ENCODE measurements around the gene NIP7.
"Not testable (repeated sequence)": the region's sequence is repeated elsewhere in the genome, so short reads cannot be mapped to it uniquely, and the experiment has no call there.

NIP7 gene

DNA sequence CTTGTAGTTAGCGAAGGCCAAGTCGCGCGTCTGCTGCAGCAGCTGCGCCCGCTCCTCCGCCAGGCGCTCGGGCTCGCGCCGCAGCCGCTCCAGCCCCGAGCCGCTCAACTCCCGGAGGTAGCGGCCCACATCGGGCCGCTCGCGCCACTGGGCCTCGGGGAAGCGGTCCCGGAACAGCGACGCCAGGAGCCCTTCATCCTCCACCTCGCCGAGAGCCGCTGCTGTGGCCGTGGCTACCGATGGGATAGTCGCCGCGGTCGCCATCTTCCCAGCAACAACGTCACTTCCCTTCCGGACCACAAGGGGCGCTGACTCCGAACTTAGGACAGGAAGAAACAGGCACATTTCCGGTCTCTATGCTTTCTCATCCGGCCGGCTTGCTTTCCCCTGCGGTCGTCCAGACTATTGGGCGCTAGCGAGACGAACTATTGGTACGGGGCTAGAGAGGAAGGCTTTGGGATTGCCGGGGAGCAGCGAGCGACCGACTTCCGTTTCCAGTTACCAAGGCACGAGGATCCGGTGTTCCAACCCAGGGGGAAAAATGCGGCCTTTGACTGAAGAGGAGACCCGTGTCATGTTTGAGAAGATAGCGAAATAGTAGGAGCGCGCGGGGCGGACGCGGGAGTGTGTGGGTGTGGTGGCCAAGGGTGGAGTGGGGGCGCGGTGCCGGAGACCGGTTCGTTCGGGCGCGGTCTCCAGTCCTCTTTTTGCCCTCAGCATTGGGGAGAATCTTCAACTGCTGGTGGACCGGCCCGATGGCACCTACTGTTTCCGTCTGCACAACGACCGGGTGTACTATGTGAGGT lies at the start of gene NIP7, which contains the start of gene COG8:
TSS of gene NIP7 (plus strand) at position 484 of the 806 bp plus-strand sequence. CDS start at position 542, 58 bp downstream.
TSS of gene COG8 (minus strand) at position 276 of the 806 bp plus-strand sequence. CDS start at position 264, 12 bp downstream.
- Mint-ChIP-seq H3K4me3 (peak within 1 kb of the TSS; percentile 98), H3K36me3 (ENCODE audit: low read depth) (peaks cover 66% of the 10 kb centered on the region), H3K4me1 (ENCODE audit: low read depth) (peaks cover 47% of the 10 kb centered on the region)

DNA sequence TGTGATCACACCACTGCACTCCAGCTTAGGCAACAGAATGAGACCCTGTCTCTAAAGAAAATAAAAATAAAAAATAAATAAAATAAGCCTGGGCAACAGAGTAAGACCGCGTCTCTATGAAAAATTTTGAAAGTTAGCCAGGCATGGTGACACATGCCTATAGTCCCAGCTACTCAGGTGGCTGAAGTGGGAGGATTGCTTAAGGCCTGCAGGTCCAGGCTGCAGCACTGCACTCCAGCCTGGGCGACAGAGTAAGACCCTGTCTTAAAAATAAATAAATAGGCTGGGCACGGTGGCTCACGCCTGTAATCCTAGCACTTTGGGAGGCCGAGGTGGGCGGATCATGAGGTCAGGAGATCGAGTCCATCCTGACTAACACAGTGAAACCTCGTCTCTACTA lies 47.9 kb upstream of the NIP7 start:
- H3K27ac Mint-ChIP-seq; H3K36me3 Mint-ChIP-seq (ENCODE audit: low read depth); H3K9me3 Mint-ChIP-seq; H3K4me3 Mint-ChIP-seq; H3K4me1 Mint-ChIP-seq (ENCODE audit: low read depth); H3K27me3 Mint-ChIP-seq: not testable (repeated sequence)

More for the DNA sequence above, at the start of gene NIP7, which contains the start of gene COG8:
- Mint-ChIP-seq H3K27ac (peak within 1 kb of the TSS; percentile 99), H3K9me3 (no peaks in the 10 kb centered on the region), H3K27me3 (no peaks in the 10 kb centered on the region)

DNA sequence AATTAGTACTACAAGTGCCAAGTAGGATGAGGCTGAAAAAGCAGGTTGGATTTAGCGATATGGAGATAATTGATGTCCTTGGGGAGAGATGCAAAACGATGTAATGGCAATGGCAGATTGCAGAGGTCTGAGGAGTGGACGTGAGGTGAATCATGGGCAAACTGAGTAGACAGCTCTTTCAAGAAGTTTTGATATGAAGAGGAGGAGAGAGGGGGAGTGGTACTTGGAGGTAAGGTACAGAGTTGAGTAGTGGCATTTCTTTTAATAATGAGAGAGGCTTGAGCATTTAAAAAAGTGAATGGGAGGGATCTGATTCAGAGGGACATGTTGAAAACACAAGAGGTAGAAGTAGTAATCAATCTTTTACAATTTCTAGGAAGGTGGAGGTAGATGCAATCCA lies 46.2 kb upstream of the NIP7 start:
- H3K4me3 Mint-ChIP-seq: no peak overlapping the region
- H3K27ac Mint-ChIP-seq: peak overlapping the region; percentile 75
- H3K27me3 Mint-ChIP-seq: no peaks in the 10 kb centered on the region
- H3K4me1 Mint-ChIP-seq (ENCODE audit: low read depth): peaks cover 6% of the 10 kb centered on the region
- H3K9me3 Mint-ChIP-seq: no peaks in the 10 kb centered on the region
- no peaks in the 10 kb centered on the region for H3K36me3 Mint-ChIP-seq (ENCODE audit: low read depth)

DNA sequence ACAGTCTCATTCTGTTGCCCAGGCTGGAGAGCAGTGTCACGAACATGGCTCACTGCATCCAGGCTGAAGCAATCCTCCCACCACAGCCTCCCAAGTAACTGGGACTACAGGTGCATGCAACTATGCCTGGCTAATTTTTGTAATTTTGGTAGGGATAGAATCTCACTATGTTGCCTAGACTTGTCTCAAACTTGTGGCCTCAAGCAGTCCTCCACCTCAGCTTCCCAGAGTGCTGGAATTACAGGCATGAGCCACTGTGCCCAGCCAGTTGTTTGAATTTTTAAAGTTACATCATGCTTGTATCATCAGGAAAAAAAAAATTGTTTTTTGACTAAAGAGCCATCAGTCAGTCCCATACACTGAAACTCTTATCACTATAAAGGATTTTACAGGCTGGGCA lies 45.5 kb upstream of the NIP7 start:
- no peak overlapping the region for H3K4me3 Mint-ChIP-seq
- H3K9me3 Mint-ChIP-seq: no peaks in the 10 kb centered on the region
- H3K27me3 Mint-ChIP-seq: no peaks in the 10 kb centered on the region
- no peak overlapping the region for H3K27ac Mint-ChIP-seq
- H3K36me3 Mint-ChIP-seq (ENCODE audit: low read depth): no peaks in the 10 kb centered on the region
- peaks cover 6% of the 10 kb centered on the region for H3K4me1 Mint-ChIP-seq (ENCODE audit: low read depth)

DNA sequence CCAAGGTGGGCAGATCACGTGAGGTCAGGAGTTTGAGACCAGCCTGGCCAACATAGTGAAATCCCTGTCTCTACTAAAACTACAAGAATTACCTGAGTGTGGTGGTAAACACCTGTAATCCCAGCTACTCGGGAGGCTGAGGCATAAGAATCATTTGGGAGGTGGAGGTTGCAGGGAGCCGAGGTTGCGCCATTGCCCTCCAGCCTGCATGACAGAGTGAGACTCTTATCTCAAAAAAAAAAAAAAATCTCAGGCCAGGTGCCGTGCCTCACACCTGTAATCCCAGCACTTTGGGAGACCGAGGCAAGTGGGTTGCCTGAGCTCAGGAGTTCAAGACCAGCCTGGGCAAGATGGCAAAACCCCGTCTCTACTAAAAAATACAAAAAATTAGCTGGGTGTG lies 42.8 kb upstream of the NIP7 start:
- H3K4me3 Mint-ChIP-seq; H3K27me3 Mint-ChIP-seq; H3K9me3 Mint-ChIP-seq; H3K4me1 Mint-ChIP-seq (ENCODE audit: low read depth); H3K27ac Mint-ChIP-seq: not testable (repeated sequence)
- peaks cover 10% of the 10 kb centered on the region for H3K36me3 Mint-ChIP-seq (ENCODE audit: low read depth)

DNA sequence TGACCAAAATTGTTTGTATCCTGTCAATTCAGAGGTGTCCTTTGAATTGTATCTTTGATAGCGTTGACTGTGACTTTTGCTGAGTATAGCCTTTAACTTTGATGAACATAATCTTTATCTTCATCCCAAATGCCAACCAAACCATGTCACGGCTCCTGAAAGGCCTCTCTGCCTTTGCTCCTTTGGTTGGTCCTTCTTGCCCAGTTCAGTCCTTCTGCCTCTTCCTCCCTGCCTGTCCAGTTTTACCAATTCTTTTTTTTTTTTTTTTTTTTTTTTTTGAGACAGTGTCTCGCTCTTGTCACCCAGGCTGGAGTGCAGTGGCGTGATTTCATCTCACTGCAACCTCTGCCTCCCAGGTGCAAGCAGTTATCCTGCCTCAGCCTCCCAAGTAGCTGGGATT lies 41.3 kb upstream of the NIP7 start:
- H3K4me1 Mint-ChIP-seq (ENCODE audit: low read depth): peaks cover 4% of the 10 kb centered on the region
- H3K4me3 Mint-ChIP-seq: no peak overlapping the region
- H3K27ac Mint-ChIP-seq: no peak overlapping the region

DNA sequence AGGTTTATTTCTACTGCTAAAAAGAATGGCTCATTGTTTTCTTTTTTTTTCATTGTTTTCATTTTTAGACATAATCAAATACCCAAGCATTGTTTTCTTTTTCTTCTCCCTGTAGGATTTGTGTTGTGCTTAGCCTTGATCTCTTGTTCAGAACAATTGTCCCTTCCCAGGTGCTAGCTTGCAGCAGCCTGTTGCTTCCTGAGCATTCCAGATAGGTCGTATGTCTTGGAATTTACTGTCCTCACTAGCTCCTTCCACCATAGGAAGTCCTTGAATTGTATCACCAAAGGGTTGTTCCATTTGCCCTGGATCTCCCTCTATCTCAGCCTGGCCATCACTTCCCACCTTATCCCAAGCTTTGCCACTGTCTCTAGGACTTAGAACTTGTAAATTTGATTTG lies 38.4 kb upstream of the NIP7 start:
- H3K27ac Mint-ChIP-seq: no peak overlapping the region
- H3K27me3 Mint-ChIP-seq: no peaks in the 10 kb centered on the region
- H3K4me1 Mint-ChIP-seq (ENCODE audit: low read depth): no peaks in the 10 kb centered on the region
- no peak overlapping the region for H3K4me3 Mint-ChIP-seq
- H3K36me3 Mint-ChIP-seq (ENCODE audit: low read depth): peaks cover 10% of the 10 kb centered on the region
- no peaks in the 10 kb centered on the region for H3K9me3 Mint-ChIP-seq

More for the DNA sequence above, 41.3 kb upstream of the NIP7 start:
- H3K27me3 Mint-ChIP-seq: no peaks in the 10 kb centered on the region
- H3K9me3 Mint-ChIP-seq: no peaks in the 10 kb centered on the region
- peaks cover 10% of the 10 kb centered on the region for H3K36me3 Mint-ChIP-seq (ENCODE audit: low read depth)

DNA sequence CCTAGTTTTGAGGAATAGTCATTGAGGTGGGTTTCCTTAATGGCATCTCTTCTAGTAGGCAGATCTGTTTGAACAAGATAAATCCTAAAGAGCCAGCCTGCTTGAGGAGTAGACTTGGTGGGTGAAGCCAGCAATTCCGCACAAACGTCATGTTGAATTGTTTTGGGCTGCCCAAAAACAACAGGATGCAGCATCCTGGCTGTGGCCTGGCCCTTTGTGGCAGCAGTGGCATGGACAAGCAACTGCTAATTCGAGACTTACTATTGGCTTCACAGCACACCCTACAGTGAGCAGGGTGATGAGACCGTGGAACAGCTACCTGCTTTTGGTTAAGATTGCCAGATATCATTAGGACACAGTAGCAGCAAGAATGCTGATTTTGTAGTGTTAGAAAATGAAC lies 37.7 kb upstream of the NIP7 start:
- Mint-ChIP-seq H3K27me3 (no peaks in the 10 kb centered on the region), H3K36me3 (ENCODE audit: low read depth) (peaks cover 10% of the 10 kb centered on the region), H3K27ac (no peak overlapping the region), H3K4me1 (ENCODE audit: low read depth) (no peaks in the 10 kb centered on the region), H3K9me3 (no peaks in the 10 kb centered on the region), H3K4me3 (no peak overlapping the region)

DNA sequence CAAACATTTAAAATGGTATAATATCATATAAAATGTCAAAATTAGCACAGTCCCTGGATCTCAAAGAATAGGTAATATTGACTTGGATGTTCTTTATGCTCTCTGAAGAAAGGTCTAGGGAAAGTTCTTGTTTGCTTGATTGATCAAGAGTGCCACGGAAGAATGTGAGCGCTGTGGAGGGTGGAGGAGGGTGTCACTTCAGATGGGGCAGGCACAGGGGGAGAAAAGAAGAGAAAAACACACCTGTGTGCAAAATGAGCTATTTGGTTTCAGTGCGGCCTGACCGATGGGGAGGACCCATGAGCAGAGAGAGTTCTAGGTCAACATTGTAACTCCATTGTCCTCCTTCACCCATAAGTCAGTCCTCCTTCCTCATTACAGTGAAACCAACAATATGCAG lies 37.3 kb upstream of the NIP7 start:
- H3K4me1 Mint-ChIP-seq (ENCODE audit: low read depth): no peaks in the 10 kb centered on the region
- H3K9me3 Mint-ChIP-seq: no peaks in the 10 kb centered on the region
- no peak overlapping the region for H3K4me3 Mint-ChIP-seq
- H3K27me3 Mint-ChIP-seq: no peaks in the 10 kb centered on the region
- H3K27ac Mint-ChIP-seq: no peak overlapping the region
- H3K36me3 Mint-ChIP-seq (ENCODE audit: low read depth): peaks cover 10% of the 10 kb centered on the region

DNA sequence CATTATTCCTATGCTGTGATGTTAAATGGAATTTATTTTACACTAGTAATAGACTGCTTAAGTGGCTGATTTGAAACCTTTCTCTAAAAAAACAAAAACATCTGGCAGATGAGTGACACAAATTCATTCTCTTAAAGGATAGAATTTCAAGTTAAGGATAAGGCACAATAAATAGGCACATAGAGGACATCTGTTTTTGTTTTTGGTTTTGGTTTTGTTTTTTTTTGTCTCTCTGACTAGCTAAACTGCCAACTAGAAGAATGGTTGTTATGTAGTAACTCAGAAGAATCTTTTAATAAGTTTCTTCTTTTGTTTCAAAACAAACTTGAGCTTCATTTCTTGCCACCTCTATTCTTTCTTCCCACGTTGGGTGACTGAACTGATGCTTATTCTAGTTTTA lies 33.5 kb upstream of the NIP7 start:
- peaks cover 6% of the 10 kb centered on the region for H3K4me1 Mint-ChIP-seq (ENCODE audit: low read depth)
- peaks cover 5% of the 10 kb centered on the region for H3K36me3 Mint-ChIP-seq (ENCODE audit: low read depth)
- no peaks in the 10 kb centered on the region for H3K9me3 Mint-ChIP-seq
- H3K27ac Mint-ChIP-seq: no peak overlapping the region
- no peaks in the 10 kb centered on the region for H3K27me3 Mint-ChIP-seq
- no peak overlapping the region for H3K4me3 Mint-ChIP-seq

DNA sequence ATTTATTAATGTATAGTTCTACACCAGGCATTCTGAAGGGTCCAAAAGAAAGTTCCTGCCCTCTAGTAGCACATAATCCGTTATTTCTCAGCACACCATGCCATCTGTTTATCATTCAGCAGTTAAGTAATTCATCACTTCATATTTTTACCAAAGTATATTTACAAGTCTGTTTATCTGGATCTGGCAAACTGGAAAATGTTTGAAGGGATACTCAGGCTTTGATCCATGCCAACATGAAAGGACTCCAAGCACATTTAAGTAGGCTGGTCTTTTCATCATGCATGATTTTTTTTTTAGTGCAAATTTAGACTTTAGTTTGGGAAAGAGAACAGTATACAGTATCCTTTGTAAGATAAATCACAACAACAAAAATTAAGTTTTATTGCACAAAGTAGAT lies 32.5 kb upstream of the NIP7 start:
- Mint-ChIP-seq H3K9me3 (no peaks in the 10 kb centered on the region), H3K4me3 (no peak overlapping the region), H3K36me3 (ENCODE audit: low read depth) (peaks cover 2% of the 10 kb centered on the region), H3K27me3 (no peaks in the 10 kb centered on the region), H3K4me1 (ENCODE audit: low read depth) (peaks cover 8% of the 10 kb centered on the region), H3K27ac (no peak overlapping the region)

DNA sequence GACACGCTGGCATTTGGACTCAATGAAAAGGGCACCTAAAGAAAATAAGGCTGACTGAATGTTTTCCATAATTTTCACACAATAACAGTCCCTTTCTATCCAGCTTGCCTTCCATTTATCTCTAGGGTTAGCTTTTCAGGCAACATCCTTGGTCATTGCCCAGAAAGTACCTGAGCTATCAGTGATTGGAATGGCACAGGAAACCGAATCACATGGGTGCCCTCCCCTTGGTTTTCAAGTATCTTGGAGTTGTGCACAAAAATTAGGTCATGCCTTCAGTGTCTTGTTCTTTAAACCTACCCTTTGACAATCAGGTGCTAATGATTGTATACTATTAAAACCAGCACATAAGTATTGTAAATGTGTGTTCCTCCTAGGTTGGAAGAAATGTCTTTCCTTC lies 31.7 kb upstream of the NIP7 start:
- Mint-ChIP-seq H3K36me3 (ENCODE audit: low read depth) (peaks cover 4% of the 10 kb centered on the region), H3K9me3 (no peaks in the 10 kb centered on the region), H3K27ac (no peak overlapping the region), H3K4me1 (ENCODE audit: low read depth) (peaks cover 12% of the 10 kb centered on the region), H3K27me3 (no peaks in the 10 kb centered on the region), H3K4me3 (no peak overlapping the region)

DNA sequence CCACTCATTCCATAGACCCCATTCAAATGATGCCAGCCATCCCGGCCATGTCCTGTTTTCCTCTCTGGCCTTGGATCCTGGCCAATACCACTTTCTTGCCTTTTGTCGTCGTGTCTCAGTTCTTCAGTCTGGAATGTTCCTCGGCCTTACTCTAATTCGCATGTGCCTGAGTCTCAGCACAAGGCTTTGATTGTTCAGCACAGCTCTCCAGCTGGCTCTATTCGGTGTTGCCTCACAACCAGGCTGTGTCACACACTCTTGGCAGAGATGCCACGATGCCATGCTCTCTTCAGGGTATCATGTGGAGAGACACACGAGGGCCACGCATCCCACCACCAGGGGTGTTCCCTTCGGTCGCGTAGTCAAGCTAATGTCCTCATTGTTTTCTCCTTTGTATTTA lies 30.3 kb upstream of the NIP7 start:
- Mint-ChIP-seq H3K27ac (no peak overlapping the region), H3K36me3 (ENCODE audit: low read depth) (peaks cover 16% of the 10 kb centered on the region), H3K4me1 (ENCODE audit: low read depth) (peaks cover 23% of the 10 kb centered on the region), H3K27me3 (no peaks in the 10 kb centered on the region), H3K9me3 (no peaks in the 10 kb centered on the region), H3K4me3 (no peak overlapping the region)

DNA sequence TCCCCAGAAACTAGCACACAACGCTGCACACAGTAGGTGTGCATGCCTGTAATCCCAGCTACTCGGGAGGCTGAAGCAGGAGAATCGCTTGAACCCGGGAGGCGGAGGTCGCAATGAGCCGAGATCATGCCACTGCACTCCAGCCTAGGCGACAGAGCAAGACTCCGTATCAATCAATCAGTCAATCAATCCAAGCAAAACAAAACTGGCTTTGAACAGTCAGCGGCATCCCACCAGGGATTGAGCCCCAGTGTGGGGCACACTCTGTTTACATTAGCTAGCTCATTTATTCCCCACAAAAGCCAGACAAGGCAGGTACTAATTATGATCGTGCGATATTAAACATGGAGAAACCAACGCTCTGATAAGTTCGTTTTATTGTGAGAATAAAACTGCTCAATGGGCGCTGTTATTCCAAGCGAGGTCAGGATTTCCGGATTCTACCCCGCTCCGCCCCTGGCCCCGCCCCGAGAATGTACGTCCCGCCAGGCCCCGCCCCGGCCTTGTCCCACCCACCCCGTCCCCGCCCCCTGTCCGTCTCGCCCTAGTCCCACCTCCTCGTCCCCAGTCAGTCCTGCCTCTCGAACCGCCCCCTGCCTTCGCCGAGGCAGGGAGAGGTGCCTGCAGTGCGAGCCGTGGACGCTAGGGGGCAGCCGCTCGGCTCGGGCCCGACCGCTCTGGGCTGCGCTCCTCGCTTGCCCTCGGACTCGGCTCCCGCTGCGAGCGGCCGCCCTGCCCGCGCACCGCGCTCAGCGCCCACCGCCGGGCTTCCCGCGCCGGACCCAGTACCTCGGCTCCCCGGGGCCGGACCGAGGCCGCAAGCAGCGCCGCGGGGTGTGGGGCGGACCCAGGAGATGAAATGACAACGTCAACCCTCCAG lies 28.7 kb upstream of the NIP7 start, which contains the start of gene VPS4A:
TSS of gene VPS4A (plus strand) at position 698 of the 880 bp plus-strand sequence. CDS start at position 860, 162 bp downstream.
- H3K27ac Mint-ChIP-seq: peak within 1 kb of the TSS; percentile 94
- H3K36me3 Mint-ChIP-seq (ENCODE audit: low read depth): peaks cover 18% of the 10 kb centered on the region
- no peaks in the 10 kb centered on the region for H3K27me3 Mint-ChIP-seq
- peaks cover 23% of the 10 kb centered on the region for H3K4me1 Mint-ChIP-seq (ENCODE audit: low read depth)
- peak within 1 kb of the TSS; percentile 98 for H3K4me3 Mint-ChIP-seq
- no peaks in the 10 kb centered on the region for H3K9me3 Mint-ChIP-seq

Data from stimulated activated naive CD8-positive, alpha-beta T cell treated with anti-CD3 and anti-CD28 coated beads, Interleukin-15, Interleukin-2, amounts not matched to agents 100 ng/mL and 50 ng/mL, for 24 hours (primary cell).